ENCODE data around the gene RBBP9. TPM values are rescaled to one million over a fixed set of nuclear protein-coding genes. Genes with fewer than 3 reads are reported as not detected.

RBBP9 gene
- 10 to 100 TPM; 15.8 to 17.5 TPM for total RNA-seq

DNA sequence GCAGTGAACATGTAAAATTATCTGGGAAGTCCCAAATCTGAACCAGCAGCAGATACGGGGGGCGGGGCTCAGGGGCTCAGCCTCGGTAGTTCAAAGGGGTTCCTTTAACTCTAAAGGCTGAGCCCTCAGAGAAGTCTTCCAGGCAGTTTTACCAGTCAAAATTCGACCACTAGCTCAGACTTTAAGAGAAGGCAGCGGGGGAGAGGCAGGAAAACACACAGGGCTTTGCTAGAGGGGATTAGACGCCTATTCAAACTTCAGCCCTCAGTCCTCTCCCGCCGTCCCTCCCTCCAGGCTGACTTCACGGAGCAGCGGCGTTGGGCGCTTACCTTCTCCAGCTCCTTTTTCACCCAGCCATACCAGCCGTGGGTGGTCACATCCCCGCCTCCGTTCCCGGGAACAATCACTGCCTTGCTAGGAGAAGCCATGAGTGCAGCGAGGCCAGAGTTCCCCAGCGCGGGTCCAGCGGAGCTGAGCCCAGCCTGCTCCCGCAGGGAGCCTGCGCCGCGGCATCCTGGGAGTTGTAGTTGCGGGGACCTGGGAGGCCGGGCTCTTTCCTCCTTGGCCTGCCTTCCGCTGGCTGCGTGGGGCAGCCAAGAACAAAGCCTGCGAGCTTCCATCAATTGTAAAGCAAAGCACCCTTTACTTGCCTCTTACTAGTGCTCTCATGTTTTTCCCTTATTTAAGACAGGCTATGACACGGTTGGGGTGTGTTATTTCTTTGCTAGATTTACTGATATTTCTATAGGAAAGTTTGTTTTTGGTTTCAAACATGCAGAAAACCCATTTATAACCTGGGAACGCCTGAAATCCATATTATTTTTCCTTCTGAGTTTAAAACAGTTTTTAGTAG is at the start of gene RBBP9:
Gene RBBP9 (minus strand): TSS at position 486 of the 853 bp plus-strand sequence. CDS start 58 bp downstream, at position 428.
- TF ChIP-seq CTCF (IDR thresholded peaks at IDR 0.05), result no peak
- CTCF ChIA-PET, result interaction anchor here (0.8 to 4.1 kb wide), 6 partner anchors 10 to 594 kb away, joined by 3 to 33 read pairs (median 4); partner anchors contain the start of genes DZANK1, POLR3F and SEC23B

GRCh38 chr20:18545566-18545965 is 48.5 kb upstream of the RBBP9 start:
- ChIA-PET CTCF (no interaction called here), POLR2A (no interaction called here)
- no peaks in the 10 kb centered on the region for H3K27me3 Mint-ChIP-seq
- H3K9me3 Mint-ChIP-seq, result no peaks in the 10 kb centered on the region
- H3K4me3 Mint-ChIP-seq, result no peak overlapping the region
- ATAC-seq, result no peak
- H3K36me3 Mint-ChIP-seq (ENCODE audit: low read depth), result peaks cover 45% of the 10 kb centered on the region
- DNase-seq, result no peak
- H3K4me1 Mint-ChIP-seq (ENCODE audit: low read depth), result no peaks in the 10 kb centered on the region
- intact Hi-C loops (cut with micrococcal nuclease), result no loop called here
- no peak for TF ChIP-seq CTCF (IDR thresholded peaks at IDR 0.05)
- no peak overlapping the region for H3K27ac Mint-ChIP-seq

More for the DNA sequence above, at the start of gene RBBP9:
- H3K4me3 Mint-ChIP-seq, result peak within 1 kb of the TSS; percentile 99
- ATAC-seq (peak; percentile 99), DNase-seq (peak; percentile 86)
- POLR2A ChIA-PET, result interaction anchor here (0.6 to 4.1 kb wide), 7 partner anchors 9 to 70 kb away, joined by 3 to 43 read pairs (median 4); partner anchors contain the start of genes DZANK1, POLR3F, SEC23B and SMIM26
- no peaks in the 10 kb centered on the region for H3K9me3 Mint-ChIP-seq
- no peaks in the 10 kb centered on the region for H3K27me3 Mint-ChIP-seq
- intact Hi-C loops (cut with micrococcal nuclease), result no loop called here
- peaks cover 11% of the 10 kb centered on the region for H3K4me1 Mint-ChIP-seq (ENCODE audit: low read depth)
- H3K27ac Mint-ChIP-seq, result peak within 1 kb of the TSS; percentile 90
- peaks cover 5% of the 10 kb centered on the region for H3K36me3 Mint-ChIP-seq (ENCODE audit: low read depth)

- ChIA-PET POLR2A (no interaction called here), CTCF (no interaction called here)
- Mint-ChIP-seq H3K4me1 (ENCODE audit: low read depth) (no peaks in the 10 kb centered on the region), H3K4me3 (no peak overlapping the region), H3K27ac (no peak overlapping the region), H3K36me3 (ENCODE audit: low read depth) (peaks cover 49% of the 10 kb centered on the region), H3K9me3 (no peaks in the 10 kb centered on the region), H3K27me3 (no peaks in the 10 kb centered on the region)
- DNase-seq (no peak), ATAC-seq (no peak)
- no peak for TF ChIP-seq CTCF (IDR thresholded peaks at IDR 0.05)
- intact Hi-C loops (cut with micrococcal nuclease), result no loop called here
Measured at GRCh38 chr20:18543932-18544331, 46.9 kb upstream of the RBBP9 start.

DNA sequence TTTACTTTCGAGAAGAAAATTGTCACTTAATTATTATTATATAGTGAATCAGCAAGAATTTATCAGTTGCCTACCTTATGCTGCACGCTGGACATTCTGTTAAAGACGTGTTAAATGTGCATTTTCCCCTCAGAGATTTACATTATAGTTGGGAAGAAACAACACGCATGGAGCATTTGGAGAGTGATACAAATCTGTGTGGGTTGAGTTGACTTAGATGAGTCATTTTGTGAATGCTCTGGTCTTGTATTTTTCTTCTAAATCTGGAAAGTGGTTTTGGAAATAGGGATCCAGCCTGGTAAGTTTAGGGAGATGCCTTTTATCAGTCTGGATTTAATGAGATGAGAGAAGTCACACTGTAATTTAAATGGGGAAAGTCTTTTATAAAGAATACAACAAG is 46.2 kb upstream of the RBBP9 start:
- ChIA-PET CTCF (no interaction called here), POLR2A (no interaction called here)
- H3K4me3 Mint-ChIP-seq, result no peak overlapping the region
- DNase-seq, result no peak
- peaks cover 45% of the 10 kb centered on the region for H3K36me3 Mint-ChIP-seq (ENCODE audit: low read depth)
- H3K9me3 Mint-ChIP-seq, result no peaks in the 10 kb centered on the region
- no peak for TF ChIP-seq CTCF (IDR thresholded peaks at IDR 0.05)
- intact Hi-C loops (cut with micrococcal nuclease), result no loop called here
- no peak overlapping the region for H3K27ac Mint-ChIP-seq
- no peak for ATAC-seq
- H3K4me1 Mint-ChIP-seq (ENCODE audit: low read depth), result no peaks in the 10 kb centered on the region
- H3K27me3 Mint-ChIP-seq, result no peaks in the 10 kb centered on the region

- Mint-ChIP-seq H3K27ac (no peak overlapping the region), H3K4me1 (ENCODE audit: low read depth) (no peaks in the 10 kb centered on the region), H3K9me3 (no peaks in the 10 kb centered on the region), H3K4me3 (no peak overlapping the region), H3K36me3 (ENCODE audit: low read depth) (peaks cover 47% of the 10 kb centered on the region), H3K27me3 (no peaks in the 10 kb centered on the region)
- ChIA-PET CTCF (no interaction called here), POLR2A (no interaction called here)
- DNase-seq (no peak), ATAC-seq (no peak)
- intact Hi-C loops (cut with micrococcal nuclease), result no loop called here
- TF ChIP-seq CTCF (IDR thresholded peaks at IDR 0.05), result no peak
Measured at GRCh38 chr20:18541741-18542140, 44.7 kb upstream of the RBBP9 start.
